CD4-positive, alpha-beta T cell treated with Interleukin-12 subunit alpha and Interleukin-12 subunit beta, for 1 hour (primary cell): ENCODE measurements around the gene ANKDD1A.

Experiments
- DNase-seq: peaks from one replicate; pipeline ENCODE4 v3.0.0-alpha.2; 2020

Gene ANKDD1A

DNA sequence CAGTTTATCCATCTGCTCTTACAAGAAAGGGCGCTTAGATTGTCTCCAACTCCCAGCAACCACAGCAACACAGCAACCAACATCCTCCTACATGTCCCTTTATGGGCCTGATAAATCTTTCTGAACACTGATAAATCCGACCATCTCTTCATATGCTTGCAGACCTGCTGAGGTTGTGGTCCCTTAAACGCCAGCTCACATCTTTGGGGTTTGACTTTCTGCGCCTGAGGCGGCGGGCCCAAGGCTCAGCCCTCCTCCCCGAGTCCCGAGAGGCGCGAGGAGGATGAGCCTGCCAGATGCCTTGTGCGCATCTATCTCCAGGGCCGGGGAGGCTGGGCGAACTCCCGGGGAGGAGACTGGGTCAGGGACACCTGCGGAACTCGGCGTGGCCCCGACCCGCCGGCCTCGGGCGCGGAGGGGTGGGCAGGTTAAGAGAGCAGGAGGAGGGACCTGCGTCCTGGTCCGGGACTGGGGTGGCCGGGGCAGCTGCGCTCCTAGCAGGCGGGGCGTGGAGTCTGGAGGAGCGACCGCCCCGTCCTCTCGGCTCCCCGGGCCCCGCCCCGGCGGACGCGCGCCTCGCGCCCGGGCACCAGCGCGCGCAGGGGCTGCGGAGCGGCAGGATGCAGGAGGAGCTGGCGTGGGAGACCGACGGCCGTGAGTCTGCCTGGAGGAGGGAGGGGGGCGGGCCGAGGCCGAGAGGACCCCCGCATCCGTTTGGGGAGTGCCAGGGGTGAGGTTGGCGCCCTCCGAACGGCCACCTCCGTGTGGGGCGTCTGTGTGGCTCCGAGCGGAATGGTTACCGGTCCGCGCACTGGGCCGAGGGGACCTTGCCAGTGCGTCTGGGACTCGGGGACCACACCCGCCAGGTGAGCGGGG lies at the start of gene ANKDD1A:
TSS of gene ANKDD1A (plus strand) at position 592 of the 876 bp plus-strand sequence. CDS start at position 621, 29 bp downstream.
- peak; percentile 42 for DNase-seq

DNA sequence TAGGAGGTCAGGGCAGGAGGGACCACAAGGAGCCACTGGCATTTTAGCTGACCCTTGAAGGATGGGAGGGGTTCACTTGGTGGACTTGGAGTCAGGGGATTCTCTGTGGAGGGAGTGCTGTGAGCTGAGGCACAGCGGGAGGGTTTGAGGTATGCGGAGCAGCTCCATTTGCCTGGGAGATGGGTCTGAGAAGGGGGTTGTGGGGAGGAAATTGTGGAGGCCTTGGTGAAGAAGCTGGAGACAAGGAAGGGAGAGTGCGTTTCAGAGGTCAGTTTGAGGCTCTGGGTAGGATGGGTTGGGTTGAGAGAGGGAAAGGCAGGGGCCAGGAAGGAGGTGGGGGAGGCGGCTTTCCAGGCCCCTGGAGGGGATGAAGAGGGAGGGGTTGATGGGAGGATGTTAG lies 49.7 kb upstream of the ANKDD1A start:
- DNase-seq: no peak

DNA sequence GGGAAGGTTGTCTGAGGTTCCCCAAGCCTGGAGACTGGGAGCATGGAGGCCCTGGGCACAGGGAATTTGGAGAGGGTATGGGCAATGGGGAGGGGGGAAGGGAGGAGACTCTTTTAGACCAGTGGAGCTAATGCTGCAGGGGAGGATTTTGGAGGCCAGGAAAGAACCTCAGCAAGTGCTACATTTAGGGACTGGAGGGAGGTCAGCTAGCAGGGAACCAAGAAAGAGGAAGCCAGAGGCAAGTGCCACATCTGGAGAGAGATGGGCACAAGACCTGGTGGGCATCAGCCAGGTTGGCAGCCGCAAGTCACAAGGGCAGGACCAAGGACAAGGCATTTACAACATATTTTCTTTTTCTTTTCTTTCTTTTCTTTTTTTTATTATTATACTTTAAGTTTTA lies 49.3 kb upstream of the ANKDD1A start:
- no peak for DNase-seq

DNA sequence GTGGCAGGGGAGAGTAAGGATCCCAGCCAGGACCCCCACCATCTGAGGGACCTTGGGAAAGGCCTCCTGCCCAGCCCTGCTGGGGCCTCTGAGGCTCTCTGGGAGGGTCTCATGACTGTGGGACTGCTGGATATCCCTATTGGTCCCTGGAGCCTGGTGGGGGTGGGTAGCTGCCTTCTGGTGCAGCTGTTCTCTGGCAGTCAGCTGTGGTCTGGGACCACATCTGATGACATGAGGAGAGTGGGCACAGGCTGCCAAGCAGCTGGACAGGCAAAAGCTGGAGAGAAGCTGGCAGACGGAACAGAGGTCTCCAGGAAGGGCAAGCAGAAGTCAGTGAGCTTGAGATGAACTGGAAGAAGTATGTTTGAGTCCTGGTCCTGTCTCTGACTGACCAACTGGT lies 47.6 kb upstream of the ANKDD1A start:
- DNase-seq: no peak

DNA sequence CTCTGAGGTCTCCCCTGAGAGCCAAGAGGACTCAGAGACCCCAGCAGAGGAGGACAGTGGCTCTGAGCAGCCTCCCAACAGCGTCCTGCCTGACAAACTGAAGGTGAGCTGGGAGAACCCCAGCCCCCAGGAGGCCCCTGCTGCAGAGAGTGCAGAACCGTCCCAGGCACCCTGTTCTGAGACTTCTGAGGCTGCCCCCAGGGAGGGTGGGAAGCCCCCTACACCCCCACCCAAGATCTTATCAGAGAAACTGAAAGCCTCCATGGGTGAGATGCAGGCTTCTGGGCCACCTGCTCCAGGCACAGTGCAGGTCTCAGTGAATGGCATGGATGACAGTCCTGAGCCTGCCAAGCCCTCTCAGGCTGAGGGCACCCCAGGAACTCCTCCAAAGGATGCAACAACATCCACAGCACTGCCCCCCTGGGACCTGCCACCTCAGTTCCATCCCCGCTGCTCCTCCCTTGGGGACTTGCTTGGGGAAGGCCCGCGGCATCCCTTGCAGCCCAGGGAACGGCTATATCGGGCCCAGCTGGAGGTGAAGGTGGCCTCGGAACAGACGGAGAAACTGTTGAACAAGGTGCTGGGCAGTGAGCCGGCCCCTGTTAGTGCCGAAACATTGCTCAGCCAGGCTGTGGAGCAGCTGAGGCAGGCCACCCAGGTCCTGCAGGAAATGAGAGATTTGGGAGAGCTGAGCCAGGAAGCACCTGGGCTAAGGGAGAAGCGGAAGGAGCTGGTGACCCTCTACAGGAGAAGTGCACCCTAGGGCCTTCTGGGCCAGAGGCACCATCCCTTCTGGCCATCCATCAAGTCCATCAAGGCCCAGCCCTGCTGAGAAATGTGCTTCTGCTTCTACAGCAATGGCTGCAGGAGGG lies 46.3 kb upstream of the ANKDD1A start:
- DNase-seq: no peak

DNA sequence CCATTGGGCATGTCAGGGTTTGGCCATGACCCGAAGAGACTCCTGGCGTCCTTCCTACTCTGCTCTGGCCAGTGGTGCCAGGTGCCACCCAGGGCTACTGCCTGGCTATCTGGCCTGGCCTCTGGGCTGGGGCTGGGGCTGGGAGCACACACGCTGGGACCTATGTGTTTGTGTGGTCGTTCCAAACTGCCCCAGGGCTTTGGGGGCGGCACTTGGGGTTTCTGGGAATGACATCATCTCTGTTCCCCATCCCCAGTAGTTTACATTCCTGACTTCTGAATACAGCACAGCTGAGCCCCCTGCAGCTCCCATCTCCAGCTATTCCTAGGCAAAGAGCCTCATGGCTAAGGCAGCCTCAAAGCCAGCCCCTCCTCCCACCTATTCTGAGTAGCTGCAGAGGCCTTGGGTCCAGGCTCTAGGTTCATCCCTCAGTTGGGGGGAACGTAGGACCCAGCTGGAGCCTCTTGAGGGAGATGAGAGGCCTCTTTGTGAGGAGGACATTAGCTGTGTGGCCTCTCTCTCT lies 45.6 kb upstream of the ANKDD1A start:
- DNase-seq: no peak

DNA sequence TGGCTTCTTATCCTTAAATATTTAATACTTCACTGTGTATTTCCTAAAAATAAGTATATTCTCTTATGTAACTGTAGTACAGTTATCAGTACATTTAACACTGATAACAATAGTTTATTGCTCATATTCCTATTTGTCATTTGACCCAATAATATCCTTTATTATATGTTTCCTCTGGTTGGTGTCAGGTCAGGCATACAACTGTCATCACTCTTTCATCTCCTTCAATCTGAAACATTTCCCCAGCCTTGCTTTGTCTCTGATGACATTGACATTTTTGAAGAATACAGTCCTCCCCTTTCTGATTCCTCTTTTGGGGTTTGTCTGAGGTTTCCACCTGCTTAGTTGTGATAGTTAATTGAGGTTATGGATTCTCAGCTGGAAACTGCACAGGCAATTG lies 42.2 kb upstream of the ANKDD1A start:
- no peak for DNase-seq

DNA sequence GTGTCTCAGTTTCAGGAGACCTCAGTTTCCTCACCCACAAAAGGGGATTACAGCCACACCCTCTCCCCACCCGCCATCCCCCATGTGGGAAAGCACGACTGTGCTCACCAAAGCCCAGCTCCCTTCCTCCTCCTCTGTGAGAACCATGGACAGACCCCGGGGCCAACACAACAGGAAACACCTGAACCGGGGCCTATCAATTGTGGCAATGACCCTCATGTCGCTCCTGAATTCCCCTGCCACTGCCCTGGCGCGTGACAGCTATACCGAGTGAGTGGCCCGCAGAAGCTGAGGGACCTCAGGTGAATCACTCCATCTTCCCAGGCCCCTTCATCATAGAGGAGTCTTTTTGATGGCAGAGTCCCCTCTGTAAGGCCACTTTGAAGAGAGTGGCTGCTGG lies 41.3 kb upstream of the ANKDD1A start:
- no peak for DNase-seq

DNA sequence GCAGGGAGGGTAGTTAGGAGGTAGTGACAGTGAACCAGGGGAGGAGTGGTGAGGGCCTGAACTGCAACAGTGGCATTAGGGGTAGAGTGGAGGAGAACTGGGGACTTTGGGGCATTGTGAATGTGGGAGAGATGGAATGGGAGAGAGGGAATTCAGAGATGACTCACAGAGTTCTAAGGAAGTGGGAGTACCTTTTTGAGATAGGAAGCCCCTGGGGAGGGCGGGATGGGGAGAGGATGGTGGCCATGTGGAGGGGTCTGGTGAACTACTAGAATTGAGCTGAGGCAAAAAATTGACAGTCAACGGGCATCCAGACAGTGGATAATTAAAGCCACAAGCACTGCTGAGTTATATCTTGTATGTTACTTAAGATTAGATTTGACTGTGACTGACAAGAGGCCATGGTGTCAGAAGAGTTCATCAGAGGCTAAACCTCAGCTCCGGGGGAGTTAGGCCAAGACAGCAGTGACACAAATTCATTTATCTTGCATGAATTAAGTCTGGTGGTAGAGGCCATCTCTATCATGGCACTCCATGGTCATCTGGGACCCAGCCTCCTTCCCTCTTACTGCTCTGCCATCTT lies 36.0 kb upstream of the ANKDD1A start:
- no peak for DNase-seq

DNA sequence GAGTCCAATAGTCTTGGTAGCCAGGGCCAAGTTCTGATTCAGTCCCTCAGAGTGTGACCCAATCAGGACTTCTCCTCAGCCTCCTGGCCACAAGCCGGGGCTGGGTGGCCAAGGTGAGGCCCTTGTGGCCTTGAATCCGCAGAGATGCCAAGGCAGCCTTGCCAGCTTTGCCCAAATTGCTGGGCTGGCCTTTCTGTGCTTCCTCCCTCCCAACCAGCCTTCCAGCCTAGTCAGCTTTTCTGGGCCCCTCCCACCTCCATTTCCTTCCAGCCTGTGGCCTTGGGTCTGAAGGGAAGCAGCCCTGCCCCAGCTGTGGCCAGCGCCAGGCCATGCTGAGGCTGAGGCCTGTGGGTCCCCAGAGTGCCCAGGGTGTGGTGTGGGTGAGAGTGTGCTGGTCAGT lies 34.3 kb upstream of the ANKDD1A start:
- no peak for DNase-seq

DNA sequence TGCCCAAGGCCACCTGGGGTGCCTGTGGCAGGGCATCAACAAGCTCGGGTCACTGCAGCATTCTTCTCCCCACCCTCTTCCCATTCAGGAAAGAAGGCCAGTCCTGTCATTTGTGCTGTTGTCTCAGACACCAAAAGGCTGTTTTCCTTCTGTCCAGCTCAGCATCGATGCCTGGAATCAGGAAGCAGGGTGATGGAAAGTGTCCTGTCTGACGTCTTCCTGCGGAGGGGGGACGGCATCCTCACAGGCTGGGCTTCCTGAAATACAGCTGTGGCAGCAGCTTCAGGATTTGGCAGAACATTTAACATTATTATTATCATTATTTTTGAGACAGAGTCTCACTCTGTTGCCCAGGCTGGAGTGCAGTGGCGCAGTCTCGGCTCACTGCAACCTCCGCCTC lies 33.0 kb upstream of the ANKDD1A start:
- no peak for DNase-seq

DNA sequence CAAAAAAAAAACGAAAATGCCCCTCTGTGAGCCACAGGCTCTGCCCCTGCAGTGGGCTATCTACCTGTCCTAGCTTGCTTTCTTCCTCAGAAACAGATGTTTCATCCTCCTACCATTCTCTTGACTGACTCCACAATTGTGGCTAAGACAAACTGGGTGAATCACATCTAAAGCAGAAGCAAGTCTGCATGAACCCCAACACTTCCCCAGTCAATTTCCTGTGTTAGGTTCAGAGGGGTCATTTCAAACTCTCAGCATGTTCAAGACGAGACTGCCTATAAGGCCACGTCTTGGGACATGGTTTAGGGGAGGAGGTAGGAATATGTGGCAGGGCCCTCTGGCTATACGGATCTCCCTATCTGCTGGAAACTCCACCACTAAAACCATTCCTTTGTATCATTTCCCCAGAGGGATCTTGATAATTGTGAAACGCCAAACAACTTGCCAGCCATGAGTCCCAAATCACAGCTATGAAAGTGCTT lies 28.6 kb upstream of the ANKDD1A start:
- DNase-seq: peak; percentile 52

DNA sequence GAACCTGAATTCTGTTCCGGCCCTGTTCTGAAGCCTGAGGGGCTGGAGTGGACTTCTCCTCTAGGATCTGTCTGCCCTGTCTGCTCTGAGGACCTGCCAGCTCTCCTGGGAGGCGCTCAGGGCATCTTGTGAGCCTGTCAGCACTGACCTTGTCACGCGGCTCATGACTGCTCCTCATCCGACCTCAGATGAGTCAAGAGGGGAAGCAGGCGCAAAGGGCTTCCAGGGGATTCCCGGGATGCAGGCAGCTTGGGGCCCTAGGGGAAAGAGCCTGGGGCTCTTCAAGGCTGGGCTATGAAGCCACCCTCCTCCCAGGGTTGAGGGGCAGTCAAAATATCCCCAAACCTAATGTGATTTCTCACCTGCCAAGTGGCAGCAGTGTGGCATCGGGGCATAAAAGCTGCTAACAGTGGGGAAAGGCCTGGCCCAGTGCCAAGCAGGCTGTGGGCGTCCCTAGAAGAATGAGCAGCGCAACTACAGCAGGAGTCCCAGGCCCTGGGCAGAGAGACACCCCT lies 27.6 kb upstream of the ANKDD1A start:
- peak; percentile 75 for DNase-seq

DNA sequence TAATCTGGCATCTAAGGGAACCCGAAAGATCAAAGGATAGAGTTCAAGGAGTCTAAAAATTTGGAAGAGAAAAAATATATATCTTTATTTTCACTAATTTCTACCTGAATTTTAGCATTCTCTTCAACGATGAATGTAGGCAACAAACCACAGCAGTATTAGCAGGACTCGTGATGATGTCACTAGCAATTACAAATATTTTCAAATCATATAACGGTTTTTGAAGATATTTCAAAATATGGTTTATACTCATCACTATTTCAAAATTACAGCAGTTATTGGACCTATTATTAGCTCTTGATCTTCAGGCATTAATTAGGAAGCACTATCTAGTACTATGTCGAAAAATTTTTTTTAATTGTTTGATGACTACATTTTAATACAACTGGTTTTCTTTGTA lies 27.0 kb upstream of the ANKDD1A start:
- no peak for DNase-seq

DNA sequence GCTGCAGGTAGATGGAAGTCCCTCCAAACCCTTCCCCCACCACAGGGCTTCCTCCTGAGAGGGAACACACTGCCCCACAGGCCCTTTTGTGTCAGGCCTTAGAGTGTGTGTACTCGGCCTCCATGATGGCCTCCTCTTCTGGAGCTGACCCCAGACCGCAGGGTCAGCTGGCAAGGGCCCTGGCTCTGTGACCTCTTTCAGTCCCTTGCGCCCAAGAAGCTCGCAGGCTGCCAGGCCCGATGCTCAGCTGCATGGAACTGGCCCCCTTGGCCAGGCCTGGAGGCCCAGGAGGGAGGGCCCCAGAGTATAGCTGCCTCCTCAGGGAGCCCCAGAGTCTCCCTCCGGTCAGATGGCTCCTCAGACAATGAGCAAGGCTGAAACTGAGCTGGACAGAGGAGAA lies 23.4 kb upstream of the ANKDD1A start:
- no peak for DNase-seq

DNA sequence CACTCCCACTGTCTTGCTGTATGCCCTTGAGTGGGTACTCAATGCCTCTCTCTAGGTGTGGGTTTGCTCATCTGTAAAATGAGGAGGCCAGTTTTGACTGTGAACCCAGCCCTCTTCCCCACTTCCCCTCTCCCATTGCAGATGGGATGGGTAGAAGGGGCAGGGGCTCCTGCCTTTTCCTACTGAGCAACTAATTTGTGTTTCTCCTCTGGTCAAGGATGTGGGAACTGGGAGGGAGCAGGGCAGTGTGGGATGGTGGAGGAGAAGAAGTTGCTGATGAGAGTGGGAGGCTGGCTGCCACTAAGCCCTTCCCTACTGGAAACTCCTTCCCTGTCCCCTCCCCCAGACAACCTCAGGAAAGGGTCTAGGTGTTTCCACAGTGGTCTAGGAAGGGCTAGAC lies 20.1 kb upstream of the ANKDD1A start:
- DNase-seq: no peak

DNA sequence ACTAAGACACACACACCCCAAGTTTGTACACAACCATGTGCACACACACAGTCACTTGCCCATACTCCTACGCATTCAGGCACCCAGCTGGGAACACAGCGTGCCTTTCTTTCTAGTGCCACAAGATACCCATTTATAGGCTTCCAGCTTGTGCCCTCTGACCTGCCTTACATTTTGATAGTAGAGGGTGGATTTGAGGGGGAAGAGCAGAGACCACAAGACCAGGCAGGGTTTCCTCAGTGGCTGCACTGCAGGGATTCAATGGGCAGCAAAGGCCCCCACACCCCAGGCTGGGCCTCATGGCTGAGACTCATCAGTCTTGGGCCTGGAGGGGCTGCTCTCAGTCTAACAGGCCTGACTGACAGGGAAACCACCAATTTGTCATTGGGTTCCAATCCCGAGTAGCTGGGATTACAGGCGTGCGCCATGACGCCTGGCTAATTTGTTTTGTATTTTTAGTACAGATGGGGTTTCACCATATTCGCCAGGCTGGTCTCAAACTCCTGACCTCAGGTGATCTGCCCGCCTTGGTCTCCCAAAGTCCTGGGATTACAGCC lies 18.8 kb upstream of the ANKDD1A start:
- no peak for DNase-seq

DNA sequence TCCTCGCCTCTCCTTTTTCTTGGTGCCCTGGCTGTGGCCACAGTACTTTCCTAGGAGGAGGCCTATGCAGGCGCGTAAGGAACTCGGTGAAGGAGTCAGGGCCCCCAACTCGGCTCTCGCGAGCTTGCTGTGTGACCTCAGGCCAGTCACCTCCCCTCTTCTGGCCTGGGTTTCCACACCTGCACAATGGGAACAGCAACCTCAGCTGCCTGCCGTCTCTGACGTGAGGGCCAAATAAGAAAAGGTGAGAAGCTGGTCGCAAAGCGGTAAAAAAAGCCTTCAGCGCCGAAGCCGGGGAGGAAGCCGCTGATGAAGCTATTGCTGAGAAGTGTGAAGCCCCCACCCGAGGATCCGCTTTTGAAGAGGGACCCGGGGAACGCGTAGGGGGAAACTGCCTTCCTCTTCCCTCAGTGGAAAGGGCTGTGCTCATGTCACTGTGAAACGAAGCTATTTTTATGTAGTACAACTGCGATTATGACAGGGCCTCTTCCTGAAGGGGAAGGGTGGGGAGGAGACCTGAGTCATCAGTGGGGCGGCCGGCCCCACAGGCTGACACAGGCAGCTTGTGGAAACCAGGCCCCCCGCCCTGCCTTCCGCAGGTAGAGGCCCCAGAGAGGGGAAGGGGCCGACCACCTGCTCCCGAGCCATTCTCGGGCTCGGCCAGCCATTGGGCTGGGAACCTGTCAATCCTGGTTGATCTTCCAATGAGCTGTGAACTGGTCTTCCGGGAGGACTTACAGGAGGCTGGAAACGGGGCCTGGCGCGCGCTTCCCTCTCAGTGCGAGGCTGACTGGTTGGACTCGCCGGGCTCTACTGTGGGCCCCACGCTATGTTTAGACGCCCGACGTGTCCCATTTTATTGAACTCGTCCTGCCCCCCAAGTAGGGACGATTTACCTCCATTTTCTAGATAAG lies 18.0 kb upstream of the ANKDD1A start:
- DNase-seq: peak; percentile 97

DNA sequence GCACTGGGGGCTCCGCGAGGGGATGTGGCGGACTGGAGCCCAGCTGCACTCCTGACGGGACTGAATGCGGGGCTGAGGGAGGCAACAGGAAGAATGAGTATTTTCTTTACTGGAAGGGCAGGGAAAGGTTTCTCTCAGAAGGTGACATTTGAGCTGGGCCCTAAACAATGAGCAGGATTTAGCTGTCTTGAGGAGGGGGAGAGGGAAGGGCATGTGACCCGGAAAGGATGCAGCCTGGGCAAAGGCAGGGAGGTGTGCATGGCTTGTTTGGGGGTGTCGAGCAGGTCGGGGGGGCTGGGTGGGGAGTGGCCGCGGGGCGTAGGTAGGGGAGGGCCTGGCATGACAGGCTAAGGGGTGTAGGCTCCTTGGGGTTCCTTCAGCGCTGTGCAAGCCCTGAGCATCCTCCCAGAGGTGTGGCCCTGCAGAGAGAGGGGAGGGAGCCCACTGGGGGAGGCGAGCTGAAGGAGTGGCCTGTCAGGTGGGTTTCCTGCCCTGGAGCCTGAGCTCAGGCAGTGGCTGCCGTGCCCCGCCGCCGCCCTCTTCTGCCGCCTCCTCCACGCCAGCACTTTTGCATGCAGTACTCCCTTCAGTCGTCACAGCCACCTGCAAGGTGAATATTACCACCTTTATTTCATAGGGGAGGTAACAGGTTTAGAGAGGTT lies 17.2 kb upstream of the ANKDD1A start:
- peak; percentile 89 for DNase-seq

DNA sequence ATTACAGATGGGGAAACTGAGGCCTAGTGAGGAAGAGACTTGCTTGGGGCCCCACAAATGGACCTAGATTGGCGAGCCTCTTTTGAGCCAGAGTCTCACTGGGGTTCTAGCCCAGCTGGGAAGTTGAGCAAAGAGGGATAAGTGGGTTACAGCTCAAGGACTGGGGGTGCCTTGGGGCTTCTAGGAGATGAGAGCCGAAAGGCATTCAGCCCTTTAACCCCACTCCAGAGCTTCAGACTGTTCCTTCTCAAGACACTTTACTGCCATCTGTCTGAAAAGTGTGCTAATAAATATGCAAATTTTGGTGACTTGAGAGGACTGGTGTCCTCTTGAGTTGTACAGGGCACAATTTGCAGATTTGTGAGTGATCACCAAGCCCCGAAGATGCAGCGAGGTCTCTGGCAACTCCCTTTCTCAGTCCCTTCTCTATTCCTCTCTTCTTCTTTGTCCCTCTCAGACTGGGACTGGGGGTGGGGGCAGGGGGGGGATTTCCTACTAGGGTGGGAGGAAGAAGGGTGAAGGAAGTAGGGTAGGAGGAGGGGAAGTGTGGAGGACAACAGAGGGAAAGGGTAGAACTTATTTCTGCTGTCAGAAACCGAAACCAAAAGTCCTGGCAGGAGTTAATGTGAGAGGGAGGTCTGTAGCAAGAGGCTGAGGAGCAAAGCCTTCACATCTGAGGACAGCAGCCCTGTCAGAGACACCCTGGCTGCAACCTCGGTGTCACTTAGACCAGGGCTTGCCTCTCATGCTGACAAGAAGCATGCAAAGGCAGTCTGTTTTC lies 16.2 kb upstream of the ANKDD1A start:
- peak; percentile 69 for DNase-seq
